ENCODE measurements around the gene STAT6. TPM values are rescaled to one million over a fixed set of nuclear protein-coding genes. Genes with fewer than 3 reads are reported as not detected.

Gene STAT6
- total RNA-seq, 1 experiment from 2014 or later, result 34.0 TPM

DNA sequence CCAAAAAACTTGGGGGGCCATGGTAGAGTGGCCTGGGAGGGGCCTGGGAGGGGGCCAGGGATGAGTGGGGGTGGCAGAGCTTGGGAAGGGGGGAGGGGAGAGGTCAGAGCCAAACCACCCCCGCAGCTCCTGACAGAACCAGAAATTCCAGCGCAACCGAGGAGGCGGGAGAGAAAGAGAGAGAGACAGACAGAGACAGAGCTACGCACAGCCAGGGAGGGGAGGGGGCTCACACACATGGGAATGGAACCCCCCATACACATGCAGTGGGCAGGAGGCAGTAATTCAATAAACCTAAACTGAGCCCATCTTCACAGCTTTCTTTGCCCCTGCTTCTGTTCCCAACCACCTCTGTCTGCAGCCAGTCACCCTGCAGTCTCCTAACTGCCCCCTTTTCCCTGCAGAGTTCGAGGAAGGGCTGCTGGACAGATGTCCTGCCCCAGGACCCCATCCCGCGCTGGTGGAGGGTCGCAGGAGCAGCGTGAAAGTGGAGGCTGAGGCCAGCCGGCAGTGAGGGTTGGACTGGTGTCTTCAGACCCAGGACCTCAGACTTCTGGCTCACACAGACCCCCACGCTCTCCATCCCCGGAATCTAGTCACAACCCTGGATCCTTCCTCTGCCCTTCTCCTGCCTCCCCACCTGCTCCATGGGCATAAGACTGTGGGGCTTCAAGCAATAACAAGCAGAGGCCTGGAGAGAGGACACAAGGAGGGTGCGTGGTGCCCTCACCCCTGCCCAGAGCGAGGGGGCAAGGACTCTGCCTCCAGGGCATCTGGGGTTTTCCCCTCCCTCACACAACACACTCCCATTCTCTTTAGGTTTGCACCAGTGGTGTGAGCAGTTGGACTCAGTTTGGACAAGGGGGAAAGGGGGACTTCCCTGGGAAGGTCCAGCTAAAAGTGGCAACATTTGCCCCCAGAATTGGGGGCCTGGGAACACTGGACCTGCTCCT, 16.7 kb downstream of the STAT6 start:
- no peak for DNase-seq (ENCODE audit: low read depth in 1 of 2, low spot score in 2 of 2)
- H3K36me3 ChIP-seq, result peaks cover 72% of the 10 kb centered on the region
- no peak overlapping the region for H3K4me3 ChIP-seq
- no peaks in the 10 kb centered on the region for H3K9me3 ChIP-seq (replicated peaks)
- no peak overlapping the region for H3K27ac ChIP-seq
- H3K4me1 ChIP-seq (replicated peaks), result peaks cover 23% of the 10 kb centered on the region
- H3K27me3 ChIP-seq (replicated peaks), result no peaks in the 10 kb centered on the region

DNA sequence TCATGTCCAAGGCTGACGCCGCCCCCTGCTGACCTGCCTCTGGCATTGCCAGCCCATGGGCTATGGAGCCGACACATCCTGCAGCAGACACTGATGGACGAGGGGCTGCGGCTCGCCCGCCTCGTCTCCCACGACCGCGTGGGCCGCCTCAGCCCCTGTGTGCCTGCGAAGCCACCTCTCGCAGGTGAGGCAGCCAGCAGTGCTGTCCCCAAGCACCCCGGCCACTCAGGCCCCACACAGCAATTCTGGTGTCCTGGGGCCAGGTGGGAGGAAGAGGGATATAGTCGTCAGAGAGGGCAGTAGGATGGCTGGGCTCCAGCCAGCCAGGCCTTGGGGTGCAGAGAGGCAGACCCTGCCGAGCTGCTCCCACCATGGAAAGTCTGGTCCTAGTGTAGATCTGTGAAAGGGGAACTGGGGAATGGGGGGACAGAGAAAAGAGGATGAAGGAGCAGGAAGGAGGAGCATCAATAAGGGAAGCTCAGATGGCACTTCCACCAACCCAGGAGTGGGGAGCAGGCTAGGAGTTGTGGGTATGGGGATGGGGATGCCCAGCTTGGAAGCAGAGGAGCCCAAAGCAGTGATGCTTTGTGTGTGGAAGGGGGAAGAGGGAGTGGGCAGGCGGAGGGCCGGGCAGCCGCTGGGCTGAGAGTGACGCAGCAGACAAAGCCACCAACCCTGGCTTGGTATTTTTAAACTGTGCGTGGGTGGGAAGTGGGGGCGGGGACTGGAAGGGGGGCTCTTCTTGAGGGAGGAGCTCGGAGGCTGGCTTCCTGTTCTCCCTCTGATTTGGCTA, 17.6 kb downstream of the STAT6 start:
- no peak overlapping the region for H3K4me3 ChIP-seq
- H3K36me3 ChIP-seq, result peaks cover 70% of the 10 kb centered on the region
- no peak overlapping the region for H3K27ac ChIP-seq
- peaks cover 23% of the 10 kb centered on the region for H3K4me1 ChIP-seq (replicated peaks)
- no peaks in the 10 kb centered on the region for H3K27me3 ChIP-seq (replicated peaks)
- DNase-seq (ENCODE audit: low read depth in 1 of 2, low spot score in 2 of 2), result peak; percentile 41 to 73
- H3K9me3 ChIP-seq (replicated peaks), result no peaks in the 10 kb centered on the region

DNA sequence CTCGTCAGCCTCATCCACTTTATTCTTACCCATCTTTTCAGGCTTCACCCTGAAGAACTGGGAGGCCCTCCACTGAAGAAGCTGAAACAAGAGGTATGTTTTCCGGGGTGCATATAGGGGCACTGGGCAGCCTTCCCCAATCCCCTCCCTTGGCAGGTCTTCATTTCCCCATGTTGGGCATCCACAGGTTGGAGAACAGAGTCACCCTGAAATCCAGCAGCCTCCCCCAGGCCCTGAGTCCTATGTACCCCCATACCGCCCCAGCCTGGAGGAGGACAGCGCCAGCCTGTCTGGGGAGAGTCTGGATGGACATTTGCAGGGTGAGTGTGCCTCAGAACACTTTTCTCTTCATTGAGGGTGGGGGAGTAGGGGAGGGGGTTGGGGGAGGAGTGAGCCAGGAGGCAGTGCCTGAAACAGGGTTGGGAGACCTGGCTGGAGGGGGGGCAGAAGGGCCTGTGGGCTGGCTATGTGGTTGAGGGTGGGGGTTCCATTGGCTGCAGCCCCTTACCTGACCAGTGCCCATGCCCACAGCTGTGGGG, 18.2 kb downstream of the STAT6 start:
- Histone ChIP-seq H3K27me3 (replicated peaks) (no peaks in the 10 kb centered on the region), H3K4me1 (replicated peaks) (peaks cover 29% of the 10 kb centered on the region), H3K27ac (no peak overlapping the region), H3K36me3 (peaks cover 66% of the 10 kb centered on the region), H3K4me3 (no peak overlapping the region), H3K9me3 (replicated peaks) (no peaks in the 10 kb centered on the region)
- DNase-seq (ENCODE audit: low read depth in 1 of 2, low spot score in 2 of 2), result no peak

DNA sequence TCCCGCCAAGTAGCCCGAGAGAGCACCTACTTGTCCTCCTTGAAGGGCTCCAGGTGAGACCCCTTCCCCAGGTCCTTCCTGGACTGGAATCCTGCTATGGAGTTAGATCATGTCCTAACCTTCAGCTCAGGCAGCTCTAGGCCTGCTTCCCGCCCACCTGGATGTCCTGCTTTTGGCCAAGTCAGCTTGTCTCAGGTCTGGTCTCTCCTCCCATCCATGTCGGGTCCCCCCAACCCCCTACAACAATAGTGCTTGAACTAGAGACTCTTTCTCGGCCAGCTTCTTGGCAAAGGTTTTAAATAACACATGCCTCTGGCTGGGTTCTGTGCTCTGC, 18.7 kb downstream of the STAT6 start:
- peaks cover 30% of the 10 kb centered on the region for H3K4me1 ChIP-seq (replicated peaks)
- H3K9me3 ChIP-seq (replicated peaks), result no peaks in the 10 kb centered on the region
- no peak for DNase-seq (ENCODE audit: low read depth in 1 of 2, low spot score in 2 of 2)
- peaks cover 64% of the 10 kb centered on the region for H3K36me3 ChIP-seq
- no peak overlapping the region for H3K27ac ChIP-seq
- no peaks in the 10 kb centered on the region for H3K27me3 ChIP-seq (replicated peaks)
- H3K4me3 ChIP-seq, result no peak overlapping the region

DNA sequence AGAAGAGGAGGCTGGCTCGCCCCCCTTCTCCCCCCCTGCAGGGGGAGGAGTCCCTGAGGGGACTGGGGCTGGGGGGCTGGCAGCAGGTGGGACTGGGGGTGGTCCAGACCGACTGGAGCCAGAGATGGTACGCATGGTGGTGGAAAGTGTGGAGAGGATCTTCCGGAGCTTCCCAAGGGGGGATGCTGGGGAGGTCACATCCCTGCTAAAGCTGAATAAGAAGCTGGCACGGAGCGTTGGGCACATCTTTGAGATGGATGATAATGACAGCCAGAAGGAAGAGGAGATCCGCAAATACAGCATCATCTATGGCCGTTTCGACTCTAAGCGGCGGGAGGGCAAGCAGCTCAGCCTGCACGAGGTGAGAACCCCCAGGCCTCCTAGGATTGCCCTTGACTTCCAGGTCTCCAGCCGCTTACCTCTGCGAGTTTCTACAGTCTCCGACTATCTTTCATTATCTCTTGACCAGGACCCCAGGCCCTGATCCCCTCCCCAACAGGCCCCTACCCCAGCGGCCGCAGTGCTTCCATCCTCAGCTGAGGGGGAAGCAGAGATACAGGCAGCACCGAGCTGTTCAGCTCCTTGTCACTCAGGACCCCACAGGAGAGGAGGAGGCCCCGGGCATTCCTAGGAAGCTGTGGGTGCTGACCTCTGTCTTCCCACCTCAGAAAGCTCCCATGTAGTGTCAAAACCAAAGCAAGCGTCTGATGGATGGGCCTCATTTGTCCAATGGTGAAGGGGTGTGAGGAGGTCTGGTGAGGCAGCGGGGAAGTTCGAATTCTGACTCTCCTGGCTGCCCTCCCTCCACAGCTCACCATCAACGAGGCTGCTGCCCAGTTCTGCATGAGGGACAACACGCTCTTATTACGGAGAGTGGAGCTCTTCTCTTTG, 19.3 kb downstream of the STAT6 start:
- no peak overlapping the region for H3K27ac ChIP-seq
- H3K36me3 ChIP-seq, result peaks cover 60% of the 10 kb centered on the region
- DNase-seq (ENCODE audit: low read depth in 1 of 2, low spot score in 2 of 2), result no peak
- H3K4me1 ChIP-seq (replicated peaks), result peaks cover 24% of the 10 kb centered on the region
- H3K9me3 ChIP-seq (replicated peaks), result no peaks in the 10 kb centered on the region
- H3K4me3 ChIP-seq, result no peak overlapping the region
- H3K27me3 ChIP-seq (replicated peaks), result no peaks in the 10 kb centered on the region

DNA sequence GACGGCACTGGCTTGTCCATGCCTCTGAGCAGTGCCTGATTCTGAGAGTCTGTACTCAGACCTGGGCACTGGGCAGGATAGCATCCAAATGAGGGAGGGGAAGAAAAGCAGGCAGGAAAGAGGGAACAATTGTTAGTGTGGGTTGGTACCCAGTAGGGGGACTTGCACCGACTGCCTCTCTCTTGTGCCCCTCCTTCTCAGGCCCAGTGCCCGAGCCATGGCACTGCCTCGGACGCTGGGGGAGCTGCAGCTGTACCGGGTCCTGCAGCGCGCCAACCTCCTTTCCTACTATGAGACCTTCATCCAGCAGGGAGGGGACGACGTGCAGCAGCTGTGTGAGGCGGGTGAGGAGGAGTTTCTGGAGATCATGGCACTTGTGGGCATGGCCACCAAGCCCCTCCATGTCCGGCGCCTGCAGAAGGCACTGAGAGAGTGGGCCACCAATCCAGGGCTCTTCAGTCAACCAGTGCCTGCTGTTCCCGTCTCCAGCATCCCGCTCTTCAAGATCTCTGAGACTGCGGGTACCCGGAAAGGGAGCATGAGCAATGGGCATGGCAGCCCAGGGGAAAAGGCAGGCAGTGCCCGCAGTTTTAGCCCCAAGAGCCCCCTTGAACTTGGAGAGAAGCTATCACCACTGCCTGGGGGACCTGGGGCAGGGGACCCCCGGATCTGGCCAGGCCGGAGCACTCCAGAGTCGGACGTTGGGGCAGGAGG, 20.1 kb downstream of the STAT6 start:
- Histone ChIP-seq H3K27ac (no peak overlapping the region), H3K27me3 (replicated peaks) (no peaks in the 10 kb centered on the region), H3K36me3 (peaks cover 52% of the 10 kb centered on the region), H3K9me3 (replicated peaks) (no peaks in the 10 kb centered on the region), H3K4me3 (no peak overlapping the region), H3K4me1 (replicated peaks) (peaks cover 28% of the 10 kb centered on the region)
- no peak for DNase-seq (ENCODE audit: low read depth in 1 of 2, low spot score in 2 of 2)

DNA sequence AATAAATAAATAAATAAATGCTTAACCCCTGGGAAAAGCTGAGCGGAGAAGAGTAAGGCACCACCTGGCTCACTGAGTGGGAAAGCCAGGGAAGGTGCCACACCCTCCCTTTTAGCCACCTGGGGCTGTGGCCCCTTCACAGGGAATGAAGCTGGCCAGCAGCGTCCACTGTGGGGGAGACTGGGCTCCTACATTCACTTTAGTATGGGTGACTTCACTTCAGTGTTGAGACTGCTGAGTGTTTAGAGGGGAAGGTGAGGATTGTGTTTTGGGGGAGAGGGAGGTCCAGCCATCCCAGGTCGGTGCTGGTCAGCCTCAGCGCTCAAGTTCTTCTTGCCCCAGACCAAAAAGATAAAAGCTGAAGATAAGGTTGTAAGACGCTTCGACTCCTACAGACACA, 20.7 kb downstream of the STAT6 start:
- Histone ChIP-seq H3K36me3 (peaks cover 46% of the 10 kb centered on the region), H3K27ac (no peak overlapping the region), H3K27me3 (replicated peaks) (no peaks in the 10 kb centered on the region), H3K4me1 (replicated peaks) (peaks cover 31% of the 10 kb centered on the region), H3K4me3 (peak overlapping the region; percentile 73), H3K9me3 (replicated peaks) (no peaks in the 10 kb centered on the region)
- DNase-seq (ENCODE audit: low read depth in 1 of 2, low spot score in 2 of 2), result no peak

DNA sequence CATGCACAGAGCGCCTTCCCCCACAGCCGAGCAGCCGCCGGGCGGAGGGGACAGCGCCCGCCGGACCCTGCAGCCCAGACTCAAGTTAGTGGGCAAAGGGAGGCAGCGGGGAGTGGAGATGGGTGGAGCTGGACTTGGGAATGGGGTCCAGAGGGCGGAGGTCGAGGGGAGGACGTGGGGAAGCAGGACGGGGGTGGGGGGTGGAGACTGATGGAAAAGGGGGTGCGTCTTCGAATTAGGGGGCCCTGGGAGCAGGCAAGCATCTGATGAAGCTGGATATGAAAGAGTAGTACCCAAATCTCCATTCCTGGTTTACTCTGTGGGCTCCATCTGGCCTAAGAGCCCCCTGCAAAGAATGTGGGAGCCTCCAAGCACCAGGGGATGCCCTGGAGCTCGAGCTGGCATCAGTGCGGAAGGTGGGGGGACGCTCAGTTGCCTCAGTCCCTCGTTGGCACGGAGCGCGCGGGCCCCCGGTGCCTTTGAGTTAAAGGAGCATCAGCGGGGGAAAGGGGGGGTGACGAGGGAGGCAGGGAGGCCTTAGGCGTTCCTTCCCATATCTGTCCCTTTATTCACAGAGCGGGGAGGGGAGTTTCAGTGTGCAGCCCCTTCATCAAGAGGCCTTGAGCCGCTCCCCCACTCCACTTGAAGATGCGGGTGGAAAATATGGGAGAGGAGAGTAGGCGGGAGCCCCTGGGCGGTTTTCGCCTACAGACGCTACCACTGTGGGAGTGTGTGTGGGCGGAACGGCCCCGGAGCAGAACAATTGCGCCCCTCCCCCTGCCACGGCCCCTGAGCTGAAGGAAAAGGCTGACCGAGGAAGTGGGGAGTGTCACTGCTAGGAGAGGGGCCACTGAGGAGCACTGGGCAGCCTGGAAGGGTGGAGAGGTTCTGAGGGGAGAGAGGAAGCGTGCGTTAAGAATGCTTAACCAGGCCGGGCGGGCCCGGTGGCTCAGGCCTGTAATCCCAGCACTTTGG, 21.6 kb downstream of the STAT6 start:
- DNase-seq (ENCODE audit: low read depth in 1 of 2, low spot score in 2 of 2), result peak; percentile 82
- peak overlapping the region; percentile 73 for H3K4me3 ChIP-seq
- H3K27ac ChIP-seq, result peak overlapping the region; percentile 31; the same call in 1 of the 2 replicates
- no peaks in the 10 kb centered on the region for H3K9me3 ChIP-seq (replicated peaks)
- H3K4me1 ChIP-seq (replicated peaks), result peaks cover 31% of the 10 kb centered on the region
- no peaks in the 10 kb centered on the region for H3K27me3 ChIP-seq (replicated peaks)
- peaks cover 37% of the 10 kb centered on the region for H3K36me3 ChIP-seq

DNA sequence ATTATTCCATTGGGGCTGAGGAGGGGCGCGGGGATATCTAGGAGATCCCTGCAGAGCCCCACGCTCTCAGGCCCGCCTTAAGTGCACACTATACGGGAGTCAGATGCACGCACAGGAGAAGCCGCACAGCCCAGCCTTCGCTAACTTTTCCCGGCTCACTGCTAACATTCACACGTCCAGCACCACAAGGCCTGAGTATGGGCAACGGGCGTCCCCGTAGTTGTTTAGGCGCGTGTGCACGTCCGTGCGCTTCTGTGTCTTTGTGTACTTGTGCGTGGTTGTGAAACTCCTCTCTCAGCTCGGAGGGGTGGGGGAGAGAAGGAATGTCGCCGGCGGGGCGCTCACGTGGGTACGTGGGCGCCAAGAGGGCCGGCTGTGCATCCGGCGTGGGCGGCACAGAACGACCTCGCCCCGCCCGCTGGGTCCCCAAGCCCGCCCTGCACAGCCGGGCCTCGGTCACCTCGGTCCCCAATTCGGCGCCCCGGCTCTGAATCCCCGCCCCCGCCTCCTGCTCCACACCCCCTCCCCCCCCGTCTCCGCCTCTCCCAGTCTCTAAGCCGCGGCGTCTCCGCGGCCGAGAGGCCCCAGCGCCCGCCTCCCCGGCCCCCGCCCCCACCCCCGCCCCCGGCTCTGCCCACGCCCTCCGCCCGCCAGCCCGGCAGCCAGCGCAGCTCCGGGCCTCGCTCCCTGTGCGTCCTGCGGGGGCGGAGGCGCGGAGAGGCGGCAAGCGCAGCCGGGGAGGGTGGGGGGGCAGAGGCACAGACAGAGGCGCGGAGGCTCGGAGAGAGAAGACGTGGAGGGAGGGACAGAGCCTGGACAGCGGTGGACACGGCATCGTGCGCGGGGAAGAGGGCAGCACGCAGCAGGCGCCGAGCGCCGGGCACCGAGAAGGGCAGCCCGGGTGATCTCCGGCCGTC, 22.6 kb downstream of the STAT6 start, which contains the start of gene NAB2:
Gene NAB2, plus strand, starts transcription at position 761 of the 917 bp plus-strand sequence. CDS start 158 bp downstream, outside the sequence.
- Histone ChIP-seq H3K27me3 (replicated peaks) (no peaks in the 10 kb centered on the region), H3K36me3 (peaks cover 31% of the 10 kb centered on the region), H3K9me3 (replicated peaks) (no peaks in the 10 kb centered on the region), H3K4me3 (peak within 1 kb of the TSS; percentile 73), H3K27ac (peak within 1 kb of the TSS; percentile 92), H3K4me1 (replicated peaks) (peaks cover 24% of the 10 kb centered on the region)
- DNase-seq (ENCODE audit: low read depth in 1 of 2, low spot score in 2 of 2), result peak; percentile 94 to 97

DNA sequence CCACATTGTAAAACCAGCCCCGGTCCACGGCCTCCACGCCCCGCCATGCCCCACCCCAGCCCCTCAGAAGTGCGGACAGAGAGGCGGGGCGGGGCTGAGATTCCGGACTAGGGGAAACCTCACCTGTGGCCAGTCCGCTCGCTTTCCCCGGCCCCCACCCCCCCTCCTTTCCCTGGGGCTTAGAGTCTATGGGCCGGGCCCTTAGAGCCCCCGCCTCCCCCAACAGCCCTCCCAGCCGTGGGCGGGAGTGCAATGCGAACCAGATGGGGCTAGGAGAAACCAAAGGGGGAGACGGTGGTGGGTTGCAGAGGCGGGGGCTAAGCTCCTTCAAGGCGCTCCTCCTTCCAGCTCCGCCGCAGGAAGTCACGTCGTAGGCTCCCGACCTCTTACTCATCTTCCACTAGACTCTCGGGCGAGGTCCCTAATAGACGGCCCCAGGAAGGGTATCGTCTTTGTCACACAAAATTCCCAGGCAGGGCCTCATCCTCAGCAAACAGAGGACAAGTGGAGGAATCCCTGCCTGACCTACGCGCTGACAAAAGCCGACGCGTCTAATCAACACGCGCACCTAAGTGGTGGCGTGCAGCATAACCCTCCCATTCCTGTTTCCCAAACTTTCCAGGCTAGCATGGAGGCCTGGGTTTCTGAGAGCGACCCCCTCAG, 23.3 kb downstream of the STAT6 start:
- Histone ChIP-seq H3K9me3 (replicated peaks) (no peaks in the 10 kb centered on the region), H3K27ac (peak overlapping the region; percentile 92), H3K4me1 (replicated peaks) (peaks cover 20% of the 10 kb centered on the region), H3K27me3 (replicated peaks) (no peaks in the 10 kb centered on the region), H3K36me3 (peaks cover 24% of the 10 kb centered on the region), H3K4me3 (peak overlapping the region; percentile 55)
- DNase-seq (ENCODE audit: low read depth in 1 of 2, low spot score in 2 of 2), result peak; percentile 88 to 94
